A549 (cell line): ENCODE results near the gene FASTK.

Experiments
- CEBPB ChIP-seq, 2 experiments: fragments of >200 bp in 1 of 2; sonication (Bioruptor Twin) in 1 of 2; formaldehyde crosslinking in 1 of 2; IDR thresholded peaks; 2 replicates each; pipeline ENCODE4 v1.6.1; 2012 to 2016
- CTCF ChIP-seq: fragments of >200 bp; sonication (Bioruptor Twin); formaldehyde crosslinking; IDR thresholded peaks from 3 replicates; pipeline ENCODE4 v1.5.1; 2016
- POLR2A ChIP-seq: IDR thresholded peaks from 2 replicates; pipeline ENCODE4 v1.6.1; 2012; ENCODE audit warnings: mild to moderate bottlenecking, low read length
- RNF2 ChIP-seq: fragments of 200-600 bp; sonication (generic); IDR thresholded peaks from 2 replicates; pipeline ENCODE4 v1.6.1; 2016; ENCODE audit warnings: low read depth, mild to moderate bottlenecking, antibody characterized with exemption, moderate library complexity, borderline replicate concordance
- SMC3 ChIP-seq: fragments of >200 bp; sonication (Bioruptor Twin); formaldehyde crosslinking; IDR thresholded peaks from 3 replicates; pipeline ENCODE4 v1.6.1; 2018; ENCODE audit warnings: inconsistent platforms
- USF2 ChIP-seq: fragments of 450-650 bp; IDR thresholded peaks from 2 replicates; pipeline ENCODE4 v1.6.1; 2014; ENCODE audit warnings: antibody characterized with exemption
- TF ChIP-seq, protein P1 (sequence below): fragments of 200-600 bp; sonication (generic); IDR thresholded peaks from 2 replicates; pipeline ENCODE4 v1.6.1; 2016; ENCODE audit warnings: antibody characterized with exemption, mild to moderate bottlenecking, moderate library complexity
- TF ChIP-seq, protein P2 (sequence below): fragments of 250-450 bp; sonication (Bioruptor Pico); IDR thresholded peaks from 2 replicates; pipeline ENCODE4 v1.5.0; 2021; ENCODE audit warnings: mild to moderate bottlenecking, moderate library complexity, borderline replicate concordance

DNA sequence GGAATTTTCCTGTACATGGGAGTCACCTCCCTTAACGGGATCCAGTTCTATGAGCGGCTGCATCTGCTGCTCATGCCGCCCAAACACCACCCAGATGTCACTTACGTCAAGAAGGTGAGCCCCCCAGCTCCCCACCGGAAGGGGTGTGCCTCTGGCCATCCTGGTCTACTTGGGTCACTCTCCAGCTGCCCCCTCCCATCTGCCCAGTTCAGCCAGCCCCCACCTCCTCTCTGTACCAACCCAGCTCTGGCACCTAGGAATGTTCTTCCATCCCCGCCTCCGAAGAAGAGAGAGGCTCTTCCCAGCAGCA lies 5.0 kb downstream of the FASTK start:
- TF ChIP-seq, protein P1, sequence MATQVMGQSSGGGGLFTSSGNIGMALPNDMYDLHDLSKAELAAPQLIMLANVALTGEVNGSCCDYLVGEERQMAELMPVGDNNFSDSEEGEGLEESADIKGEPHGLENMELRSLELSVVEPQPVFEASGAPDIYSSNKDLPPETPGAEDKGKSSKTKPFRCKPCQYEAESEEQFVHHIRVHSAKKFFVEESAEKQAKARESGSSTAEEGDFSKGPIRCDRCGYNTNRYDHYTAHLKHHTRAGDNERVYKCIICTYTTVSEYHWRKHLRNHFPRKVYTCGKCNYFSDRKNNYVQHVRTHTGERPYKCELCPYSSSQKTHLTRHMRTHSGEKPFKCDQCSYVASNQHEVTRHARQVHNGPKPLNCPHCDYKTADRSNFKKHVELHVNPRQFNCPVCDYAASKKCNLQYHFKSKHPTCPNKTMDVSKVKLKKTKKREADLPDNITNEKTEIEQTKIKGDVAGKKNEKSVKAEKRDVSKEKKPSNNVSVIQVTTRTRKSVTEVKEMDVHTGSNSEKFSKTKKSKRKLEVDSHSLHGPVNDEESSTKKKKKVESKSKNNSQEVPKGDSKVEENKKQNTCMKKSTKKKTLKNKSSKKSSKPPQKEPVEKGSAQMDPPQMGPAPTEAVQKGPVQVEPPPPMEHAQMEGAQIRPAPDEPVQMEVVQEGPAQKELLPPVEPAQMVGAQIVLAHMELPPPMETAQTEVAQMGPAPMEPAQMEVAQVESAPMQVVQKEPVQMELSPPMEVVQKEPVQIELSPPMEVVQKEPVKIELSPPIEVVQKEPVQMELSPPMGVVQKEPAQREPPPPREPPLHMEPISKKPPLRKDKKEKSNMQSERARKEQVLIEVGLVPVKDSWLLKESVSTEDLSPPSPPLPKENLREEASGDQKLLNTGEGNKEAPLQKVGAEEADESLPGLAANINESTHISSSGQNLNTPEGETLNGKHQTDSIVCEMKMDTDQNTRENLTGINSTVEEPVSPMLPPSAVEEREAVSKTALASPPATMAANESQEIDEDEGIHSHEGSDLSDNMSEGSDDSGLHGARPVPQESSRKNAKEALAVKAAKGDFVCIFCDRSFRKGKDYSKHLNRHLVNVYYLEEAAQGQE, result no peak
- TF ChIP-seq CTCF (no peak), POLR2A (no peak), RNF2 (no peak), USF2 (no peak), CEBPB (IDR thresholded peaks at IDR 0.05) (no peak), SMC3 (no peak)
- TF ChIP-seq, protein P2, sequence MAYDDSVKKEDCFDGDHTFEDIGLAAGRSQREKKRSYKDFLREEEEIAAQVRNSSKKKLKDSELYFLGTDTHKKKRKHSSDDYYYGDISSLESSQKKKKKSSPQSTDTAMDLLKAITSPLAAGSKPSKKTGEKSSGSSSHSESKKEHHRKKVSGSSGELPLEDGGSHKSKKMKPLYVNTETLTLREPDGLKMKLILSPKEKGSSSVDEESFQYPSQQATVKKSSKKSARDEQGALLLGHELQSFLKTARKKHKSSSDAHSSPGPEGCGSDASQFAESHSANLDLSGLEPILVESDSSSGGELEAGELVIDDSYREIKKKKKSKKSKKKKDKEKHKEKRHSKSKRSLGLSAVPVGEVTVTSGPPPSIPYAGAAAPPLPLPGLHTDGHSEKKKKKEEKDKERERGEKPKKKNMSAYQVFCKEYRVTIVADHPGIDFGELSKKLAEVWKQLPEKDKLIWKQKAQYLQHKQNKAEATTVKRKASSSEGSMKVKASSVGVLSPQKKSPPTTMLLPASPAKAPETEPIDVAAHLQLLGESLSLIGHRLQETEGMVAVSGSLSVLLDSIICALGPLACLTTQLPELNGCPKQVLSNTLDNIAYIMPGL (CRISPR knock-in tag), result no peak
